EL (cell line): Measurements from ENCODE around the gene FGF11.
A peak's percentile ranks its signal among the peaks of the same experiment; 100 is the strongest.
"Not testable (repeated sequence)": the region's sequence is repeated elsewhere in the genome, so short reads cannot be mapped to it uniquely, and the experiment has no call there.

Experiments used
- DNase-seq: peaks from one replicate; pipeline ENCODE4 v3.0.0-alpha.2; 2016

Gene FGF11

GRCh38 chr17:7481842-7482741 is 42.8 kb downstream of the FGF11 start:
- not testable (repeated sequence) for DNase-seq

GRCh38 chr17:7482742-7483088 is 43.4 kb downstream of the FGF11 start:
- DNase-seq = not testable (repeated sequence)

- peak; percentile 92 for DNase-seq
Measured at GRCh38 chr17:7483255-7484066, 44.1 kb downstream of the FGF11 start.

GRCh38 chr17:7484067-7484918 is 45.0 kb downstream of the FGF11 start, which contains the start of gene POLR2A:
Gene POLR2A, plus strand, starts transcription at chr17:7484366.
- peak; percentile 99 for DNase-seq

GRCh38 chr17:7484919-7485377 is 45.6 kb downstream of the FGF11 start:
- DNase-seq = no peak

- peak; percentile 44 for DNase-seq
Measured at GRCh38 chr17:7486181-7486580, 46.9 kb downstream of the FGF11 start.

- no peak for DNase-seq
Measured at GRCh38 chr17:7490144-7490543, 50.8 kb downstream of the FGF11 start.

GRCh38 chr17:7491583-7491982 is 52.3 kb downstream of the FGF11 start:
- no peak for DNase-seq

GRCh38 chr17:7493941-7494340 is 54.6 kb downstream of the FGF11 start:
- DNase-seq = no peak
